Measurements from ENCODE around the gene KCNJ9.
"Not testable (repeated sequence)": the region's sequence is repeated elsewhere in the genome, so short reads cannot be mapped to it uniquely, and the experiment has no call there.

Gene KCNJ9

DNA sequence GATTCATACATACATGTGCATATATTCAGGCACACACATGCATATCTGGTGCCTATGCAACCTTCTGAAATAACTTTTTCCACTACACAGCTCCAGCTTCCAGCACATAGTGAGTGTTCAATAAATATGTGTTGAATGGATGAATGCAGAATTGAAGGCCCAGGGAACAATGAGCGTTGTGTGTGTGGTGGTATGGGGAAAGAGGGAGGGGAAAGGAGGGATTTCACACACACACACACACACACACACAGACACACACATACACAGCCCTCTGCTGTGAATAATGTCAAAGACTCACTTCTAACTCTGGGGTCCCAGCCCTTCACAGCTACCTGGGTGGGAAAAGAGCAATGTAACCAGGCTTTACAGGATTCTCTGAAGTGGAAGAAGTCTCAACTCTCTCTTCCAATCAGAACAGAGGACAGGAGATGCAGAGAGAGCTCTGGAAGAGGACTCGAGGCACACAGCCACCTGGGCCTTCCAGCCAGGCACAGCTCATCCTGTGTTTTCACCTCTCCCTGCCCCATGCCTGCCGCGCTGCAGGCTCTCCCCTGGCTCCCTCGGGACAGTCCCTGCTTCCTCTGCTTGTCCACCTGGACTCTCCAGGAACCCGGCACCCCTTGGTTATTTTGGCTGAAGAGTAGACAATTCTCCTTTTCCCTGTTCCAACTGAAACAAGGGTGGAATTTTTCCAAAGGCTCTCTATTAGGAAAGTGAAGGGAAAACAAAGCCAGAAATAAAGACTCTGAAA is 22.5 kb downstream of the KCNJ9 start:
- DNase-seq (ENCODE audit: low read depth in 3 of 3), result no peak

DNA sequence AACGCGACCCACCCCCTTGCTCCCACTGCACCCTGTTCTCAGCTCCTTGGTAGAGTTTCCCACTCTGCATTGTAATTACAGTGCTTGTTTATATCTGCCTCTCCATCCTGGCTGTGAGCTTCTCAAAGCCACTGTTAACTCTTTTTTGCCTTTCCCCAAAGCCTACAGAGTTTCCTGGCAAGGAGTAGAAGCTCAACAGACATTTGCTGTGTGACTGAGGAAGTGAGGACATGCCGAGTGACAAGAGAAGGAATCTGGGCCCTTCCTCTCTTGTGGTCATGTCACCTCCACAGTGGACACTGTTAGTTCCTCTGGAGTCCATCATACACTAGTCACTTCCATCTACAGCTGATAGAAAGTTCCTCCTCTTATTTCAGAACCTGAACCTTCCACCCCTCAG is 23.1 kb downstream of the KCNJ9 start:
- DNase-seq (ENCODE audit: low read depth in 3 of 3), result no peak

GRCh38 chr1:160105155-160105554 is 23.8 kb downstream of the KCNJ9 start:
- no peak for DNase-seq (ENCODE audit: low read depth in 3 of 3)

DNA sequence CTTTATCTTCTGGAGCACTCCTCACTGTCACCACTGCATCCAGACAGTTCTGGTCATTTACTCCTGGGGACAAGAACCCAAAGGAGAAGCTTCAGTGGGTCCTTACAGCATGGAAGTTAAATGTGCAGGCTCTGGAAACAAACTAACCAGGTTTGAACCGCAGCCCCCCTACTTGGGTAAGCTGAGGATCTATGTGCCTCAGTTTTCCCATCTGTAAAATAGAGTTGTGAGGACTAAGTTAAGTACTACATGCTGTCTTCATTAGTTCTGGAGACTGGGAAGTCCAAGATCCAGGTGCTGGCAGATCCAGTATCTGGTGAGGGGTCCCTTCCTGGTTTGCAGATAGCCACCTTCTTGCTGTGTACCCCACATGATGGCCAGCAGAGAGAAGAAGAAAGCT is 26.2 kb downstream of the KCNJ9 start:
- no peak for DNase-seq (ENCODE audit: low read depth in 3 of 3)

- no peak for DNase-seq (ENCODE audit: low read depth in 3 of 3)
These were observed 27.7 kb downstream of the KCNJ9 start for GRCh38 chr1:160108888-160109662.

GRCh38 chr1:160109686-160110085 is 28.3 kb downstream of the KCNJ9 start:
- DNase-seq (ENCODE audit: low read depth in 3 of 3), result no peak

- DNase-seq (ENCODE audit: low read depth in 3 of 3), result not testable (repeated sequence)
These were observed 30.1 kb downstream of the KCNJ9 start for GRCh38 chr1:160111462-160111861.

DNA sequence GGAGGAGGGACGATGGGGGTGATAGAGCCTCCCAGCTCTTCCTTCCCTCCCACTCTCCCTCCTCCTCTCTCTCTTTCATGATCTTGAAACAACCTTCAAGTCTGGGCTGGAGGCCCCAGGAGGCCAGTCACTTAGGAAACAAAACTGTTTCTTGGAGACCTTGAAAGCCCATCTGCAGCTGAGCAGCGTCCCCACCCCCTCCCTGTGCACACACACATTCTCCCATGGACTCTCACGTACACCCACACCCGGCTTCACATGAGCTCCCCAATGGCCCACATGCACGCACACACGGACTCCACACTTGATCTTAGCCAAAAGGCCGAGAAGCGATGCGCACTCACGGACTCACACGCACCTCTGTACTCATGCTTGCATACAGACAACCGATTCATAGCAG is 31.0 kb downstream of the KCNJ9 start:
- no peak for DNase-seq (ENCODE audit: low read depth in 3 of 3)

DNA sequence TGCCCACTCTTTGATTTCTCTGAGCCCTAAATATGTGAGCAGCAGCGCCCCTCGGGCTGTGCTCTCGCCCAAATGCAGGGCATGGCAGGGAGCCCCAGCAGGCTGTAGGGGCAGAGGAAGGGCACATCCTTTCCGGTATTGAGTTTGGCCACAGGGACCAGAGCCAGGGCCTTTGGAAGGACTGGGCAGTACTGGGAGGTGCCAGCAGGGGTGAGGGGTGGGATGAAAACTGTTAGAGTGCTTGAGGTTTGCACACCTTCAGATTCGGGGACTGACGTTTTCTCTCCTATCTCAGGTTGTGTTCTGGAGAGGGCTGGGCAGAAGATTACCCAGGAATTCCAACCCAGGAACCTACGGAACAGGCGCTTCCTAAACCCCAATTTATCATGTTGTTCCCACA is 32.1 kb downstream of the KCNJ9 start:
- no peak for DNase-seq (ENCODE audit: low read depth in 3 of 3)

DNA sequence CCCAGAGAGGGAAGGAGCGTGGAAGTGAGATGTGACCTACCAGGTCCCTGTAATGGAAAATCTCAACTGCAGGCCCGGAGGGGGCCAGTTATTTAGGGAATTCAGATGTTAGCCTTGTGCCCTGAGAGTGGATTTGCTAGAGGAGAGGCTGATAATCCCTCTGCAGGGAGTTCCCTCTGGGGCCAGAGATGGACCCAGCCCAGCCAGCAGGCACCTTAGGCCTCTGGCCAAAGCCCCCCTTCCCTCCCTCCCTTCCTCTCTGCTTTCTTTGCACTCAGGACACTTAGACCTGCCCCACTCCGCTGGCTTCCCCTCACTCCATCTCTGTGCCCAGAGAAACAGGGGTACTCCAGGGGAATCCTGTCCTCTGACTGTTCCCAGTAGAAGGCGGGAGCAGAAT is 32.7 kb downstream of the KCNJ9 start:
- DNase-seq (ENCODE audit: low read depth in 3 of 3), result no peak

DNA sequence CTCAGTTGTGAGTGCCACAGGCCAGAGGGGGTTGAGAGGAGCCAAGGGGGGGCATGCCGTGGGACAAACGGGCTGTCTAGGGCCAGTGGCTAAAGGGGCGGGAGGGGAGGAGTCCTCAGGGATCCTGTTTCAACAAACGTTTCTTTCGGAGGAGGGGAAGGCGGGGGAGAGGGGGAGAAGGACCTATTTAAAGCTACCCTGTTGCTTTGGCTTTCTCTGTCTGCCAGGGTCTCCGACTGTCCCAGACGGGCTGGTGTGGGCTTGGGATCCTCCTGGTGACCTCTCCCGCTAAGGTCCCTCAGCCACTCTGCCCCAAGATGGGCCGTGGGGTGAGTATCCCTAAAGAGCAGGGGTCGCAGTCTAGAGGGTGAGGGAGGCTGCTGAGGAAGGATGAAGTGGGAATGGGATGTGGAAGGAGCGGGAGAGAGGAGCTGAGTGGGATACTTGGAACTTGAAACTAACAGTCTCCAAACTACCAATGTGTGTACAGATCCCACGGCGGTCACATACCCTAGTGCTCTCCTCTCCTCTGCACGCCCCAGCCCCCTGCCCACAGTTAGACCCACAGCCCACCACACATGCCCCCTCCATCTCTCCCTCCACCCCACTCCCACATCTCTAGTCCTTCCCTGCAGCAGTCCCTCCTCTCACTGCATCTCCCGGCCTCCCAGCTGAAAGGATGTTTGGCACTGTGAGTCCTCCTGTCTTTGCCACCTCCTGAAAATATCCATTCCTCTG is 34.4 kb downstream of the KCNJ9 start, which contains the start of gene ATP1A2:
Gene ATP1A2 (plus strand): TSS at position 215 of the 738 bp plus-strand sequence. CDS start 103 bp downstream, at position 318.
- DNase-seq (ENCODE audit: low read depth in 3 of 3), result no peak

DNA sequence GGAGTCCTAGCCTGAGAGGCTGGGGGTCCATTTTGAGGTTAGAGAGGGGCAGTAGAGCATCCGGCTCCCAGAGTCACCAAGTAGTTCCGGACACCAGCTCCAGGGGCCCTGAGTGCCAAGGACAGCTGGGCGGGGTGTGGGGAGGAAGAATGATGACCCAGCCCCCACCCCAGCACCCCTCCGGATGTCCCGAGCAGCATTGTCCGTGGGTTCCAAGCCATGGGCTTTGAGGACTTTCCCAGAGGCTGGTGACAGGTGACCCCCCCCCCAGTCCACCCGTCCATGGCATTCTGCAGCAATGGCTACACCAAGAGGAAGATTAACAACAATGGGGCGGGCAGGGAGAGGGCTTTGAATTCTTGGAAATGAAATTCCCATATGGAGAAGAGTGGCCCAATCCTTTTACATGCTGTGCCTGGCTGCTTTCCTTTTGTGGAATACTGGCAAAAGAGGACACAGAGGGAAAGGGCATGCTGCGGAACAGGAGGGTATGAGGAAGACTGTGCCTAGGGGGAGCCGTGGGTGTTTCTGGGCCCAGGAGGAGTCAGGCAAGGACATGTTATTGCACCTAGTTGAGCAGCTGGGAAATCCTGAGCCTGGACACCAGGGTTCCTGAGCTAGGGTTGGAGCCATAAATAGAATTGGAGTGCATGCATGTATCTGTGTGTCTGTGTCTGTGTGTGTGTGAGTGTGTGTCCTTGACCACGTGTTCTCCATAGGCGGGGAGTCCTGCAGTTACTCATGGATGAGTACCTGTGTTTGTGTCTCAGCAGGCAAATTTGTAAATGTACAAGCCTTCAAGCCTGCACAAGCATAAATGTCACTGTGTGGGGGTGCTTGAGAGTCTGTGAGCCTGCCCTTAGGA is 35.2 kb downstream of the KCNJ9 start:
- no peak for DNase-seq (ENCODE audit: low read depth in 3 of 3)

- no peak for DNase-seq (ENCODE audit: low read depth in 3 of 3)
These were observed 36.0 kb downstream of the KCNJ9 start for GRCh38 chr1:160117300-160117699.

DNA sequence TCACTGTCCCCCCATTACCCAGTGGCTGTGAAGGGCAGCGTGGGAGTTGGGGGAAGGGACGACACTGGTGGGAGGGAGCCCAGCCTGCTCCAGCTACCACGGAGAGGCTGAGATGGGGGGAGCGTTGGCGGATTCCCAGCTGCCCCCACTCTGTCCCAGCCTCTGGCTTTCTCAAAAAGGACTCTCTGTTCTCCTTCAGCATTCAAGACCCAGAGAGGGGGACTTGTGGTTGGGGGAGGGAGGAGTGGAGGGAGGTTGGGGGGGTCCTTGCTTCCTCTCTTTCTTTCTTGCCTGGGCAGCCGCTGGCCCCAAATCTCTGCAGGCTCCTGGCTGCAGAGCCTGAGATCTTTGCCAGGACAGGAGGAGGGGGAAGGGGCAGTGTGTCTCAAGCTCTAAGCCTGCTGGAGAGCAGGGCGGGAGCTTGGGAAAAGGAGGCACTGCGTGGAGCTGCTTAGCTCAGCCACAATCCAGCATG is 36.4 kb downstream of the KCNJ9 start:
- no peak for DNase-seq (ENCODE audit: low read depth in 3 of 3)

DNA sequence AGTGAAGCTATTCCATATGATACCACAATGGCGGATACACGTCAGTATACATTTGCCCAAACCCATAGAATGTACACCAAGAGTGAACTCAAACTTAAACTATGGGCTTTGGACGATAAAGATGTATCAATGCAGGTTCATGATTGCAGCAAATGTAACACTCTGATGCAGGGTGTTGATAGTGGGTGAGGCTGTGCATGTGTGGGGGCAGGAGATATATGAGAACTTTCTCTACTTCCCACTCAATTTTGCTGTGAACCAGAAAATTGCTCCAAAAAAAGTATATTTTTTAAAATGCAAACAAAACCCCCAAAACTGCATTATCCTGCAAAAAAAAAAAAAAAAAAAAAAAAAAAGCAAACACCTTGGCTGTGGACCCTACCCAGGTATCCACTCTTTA is 37.6 kb downstream of the KCNJ9 start:
- DNase-seq (ENCODE audit: low read depth in 3 of 3), result no peak

- no peak for DNase-seq (ENCODE audit: low read depth in 3 of 3)
These were observed 39.5 kb downstream of the KCNJ9 start for GRCh38 chr1:160120797-160121196.

DNA sequence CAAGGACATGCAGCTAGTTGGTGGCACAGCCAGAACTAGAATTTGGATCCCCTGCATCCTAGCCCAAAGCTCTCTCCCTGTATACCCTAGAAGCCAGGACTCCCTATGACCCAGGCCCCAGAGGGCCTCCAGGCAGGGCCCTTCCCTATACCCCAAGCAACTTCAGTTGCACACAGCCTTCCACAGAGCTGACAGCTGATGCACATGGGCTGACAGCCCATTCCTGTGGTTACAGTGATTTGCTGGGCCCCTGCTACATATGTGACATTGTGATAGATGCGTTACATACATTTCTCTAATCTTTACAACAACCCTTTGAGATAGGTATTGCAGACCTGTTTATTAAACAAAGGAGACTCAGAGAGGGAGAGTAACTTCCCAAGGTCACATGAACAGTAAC is 40.0 kb downstream of the KCNJ9 start:
- DNase-seq (ENCODE audit: low read depth in 3 of 3), result no peak

DNA sequence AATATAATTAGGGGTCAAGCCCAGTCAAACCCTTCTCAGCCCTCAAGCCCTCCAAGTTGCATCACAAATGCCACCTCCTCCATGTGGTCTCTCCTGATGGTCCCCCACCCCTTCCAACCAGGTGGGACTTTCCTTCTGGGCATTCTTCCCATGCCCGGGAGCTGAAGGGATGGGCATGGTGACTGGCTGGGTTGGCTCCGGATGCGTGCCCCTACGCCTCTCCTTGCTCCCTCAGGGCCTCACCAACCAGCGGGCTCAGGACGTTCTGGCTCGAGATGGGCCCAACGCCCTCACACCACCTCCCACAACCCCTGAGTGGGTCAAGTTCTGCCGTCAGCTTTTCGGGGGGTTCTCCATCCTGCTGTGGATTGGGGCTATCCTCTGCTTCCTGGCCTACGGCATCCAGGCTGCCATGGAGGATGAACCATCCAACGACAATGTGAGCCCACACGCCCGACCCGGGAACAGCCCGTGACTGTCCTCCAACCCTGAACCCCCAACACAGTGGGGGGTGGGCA is 41.7 kb downstream of the KCNJ9 start:
- no peak for DNase-seq (ENCODE audit: low read depth in 3 of 3)

- DNase-seq (ENCODE audit: low read depth in 3 of 3), result no peak
These were observed 42.4 kb downstream of the KCNJ9 start for GRCh38 chr1:160123726-160124125.

- no peak for DNase-seq (ENCODE audit: low read depth in 3 of 3)
These were observed 43.6 kb downstream of the KCNJ9 start for GRCh38 chr1:160124705-160125478.

Data from stimulated activated CD4-positive, alpha-beta T cell treated with anti-CD3 and anti-CD28 coated beads, TNF-alpha, amount 100 ng/mL, for 4 hours (primary cell).